HK-2 (cell line): ENCODE data around the gene NRCAM.

ENCODE experiments used
- DNase-seq: peaks from one replicate; pipeline ENCODE4 v3.0.0-alpha.2; 2018; ENCODE audit not compliant: unreplicated experiment

The NRCAM gene

DNA sequence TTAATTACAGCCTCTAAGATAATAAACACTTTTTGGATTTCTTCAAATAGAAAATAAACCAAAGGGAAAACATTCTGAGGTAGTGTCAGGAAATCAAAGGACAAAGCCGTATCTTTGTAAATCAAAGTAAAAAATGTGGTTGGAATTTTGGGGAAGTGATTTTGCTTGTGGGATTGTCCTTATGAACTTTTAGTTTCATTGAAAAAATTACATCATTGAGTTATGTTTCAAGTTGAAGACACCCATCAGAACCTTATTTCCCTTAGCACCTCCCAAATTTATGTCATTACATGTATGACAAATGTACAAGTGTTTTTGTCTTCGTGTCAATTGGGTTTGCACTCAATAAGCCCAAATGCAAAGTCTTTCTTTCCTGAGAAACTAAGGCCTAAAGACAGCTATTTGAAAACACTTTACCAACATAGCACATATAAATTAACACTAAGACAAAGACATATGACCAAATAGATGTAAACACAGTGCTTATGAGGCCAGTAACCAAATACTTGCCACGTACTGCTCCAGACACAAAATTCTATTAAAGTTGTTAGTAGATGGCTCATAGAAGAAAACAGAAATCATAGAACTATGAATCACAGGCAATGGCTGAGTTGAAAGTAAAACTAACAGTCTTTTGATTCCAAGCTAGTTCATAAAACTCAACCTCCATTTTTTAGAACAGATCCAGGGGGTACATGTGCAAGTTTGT lies 299.2 kb downstream of the NRCAM start:
- DNase-seq, result no peak

DNA sequence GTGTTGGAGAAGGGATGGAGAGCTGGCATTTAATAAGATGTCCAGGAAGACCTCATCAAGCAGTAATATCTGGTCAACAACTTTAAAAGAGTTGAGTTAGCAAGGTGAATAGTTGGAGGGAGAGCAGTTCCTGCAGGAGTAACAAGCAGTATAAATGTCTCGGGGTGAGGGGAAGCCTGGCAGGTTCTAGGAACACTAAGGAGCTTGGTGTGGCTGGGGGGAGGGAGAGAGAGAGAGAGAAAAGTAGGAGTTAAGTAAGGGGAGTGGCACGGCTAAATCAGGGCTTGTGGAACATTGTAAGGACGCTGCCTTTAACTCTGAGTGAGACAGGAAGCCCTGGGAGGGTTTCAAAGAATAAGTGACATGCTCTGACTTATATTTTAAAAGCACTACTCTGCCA lies 304.0 kb downstream of the NRCAM start:
- no peak for DNase-seq

DNA sequence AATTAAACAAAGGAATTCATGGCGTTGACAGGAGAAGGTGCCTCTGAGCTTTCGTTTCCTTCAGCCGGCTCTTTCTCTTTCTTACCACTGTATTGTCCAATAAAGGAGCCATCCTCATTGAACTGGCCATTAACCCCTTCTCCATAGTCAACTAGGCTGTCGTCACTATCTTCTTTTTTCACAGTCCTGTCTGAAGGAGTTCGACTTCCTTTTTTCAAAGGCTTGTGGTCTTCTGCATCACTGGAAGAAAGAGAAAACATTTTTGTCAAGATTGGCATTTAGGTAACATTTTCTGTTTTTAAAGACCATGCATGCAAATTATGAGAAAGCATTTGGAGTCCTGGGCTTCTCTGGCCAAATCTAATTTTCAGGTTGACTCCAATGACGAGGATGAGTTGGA lies 306.3 kb downstream of the NRCAM start:
- no peak for DNase-seq

DNA sequence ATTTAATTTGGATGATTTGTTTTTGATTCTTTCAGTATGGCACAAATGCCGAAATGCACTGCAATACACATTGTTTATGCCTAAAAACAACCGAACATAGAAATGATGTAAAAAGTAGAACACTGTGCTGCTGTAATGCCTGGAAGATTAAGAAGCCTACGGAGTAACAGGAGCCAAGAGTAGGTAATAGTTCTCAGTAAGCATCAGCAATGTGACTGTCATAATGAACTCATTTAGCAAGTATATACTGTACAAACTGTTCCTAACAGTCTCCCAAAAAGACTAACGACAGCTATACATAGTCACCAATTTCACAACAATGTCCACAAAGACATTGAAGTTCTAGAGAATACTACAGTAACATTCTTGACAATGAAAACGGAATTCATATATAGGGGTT lies 307.1 kb downstream of the NRCAM start:
- DNase-seq, result no peak

DNA sequence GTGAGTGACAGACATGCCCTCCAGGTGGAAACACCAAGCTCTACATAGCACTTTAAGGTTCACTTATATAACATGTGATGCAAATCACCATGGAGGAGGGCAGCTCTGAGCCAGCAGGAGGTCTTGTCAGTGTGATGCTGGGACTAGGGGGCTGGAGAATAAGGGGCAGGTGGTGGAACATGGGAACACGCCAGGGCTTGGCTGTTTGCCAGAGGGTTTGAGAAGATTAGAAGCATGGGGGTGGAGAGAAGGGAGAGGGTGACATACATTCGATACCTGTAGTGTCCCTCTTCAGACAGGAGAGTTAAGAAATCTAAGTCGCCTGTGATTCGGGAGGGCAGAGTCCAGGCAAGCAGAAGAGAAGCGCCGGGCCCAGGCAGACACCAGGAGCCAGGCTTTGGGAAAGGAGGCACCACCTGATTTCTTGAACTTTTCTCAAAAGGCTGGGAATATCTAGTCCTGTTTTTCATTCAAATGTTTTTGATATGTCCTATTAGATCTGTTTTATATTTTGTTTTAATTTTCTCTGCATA lies 309.1 kb downstream of the NRCAM start:
- DNase-seq, result no peak

DNA sequence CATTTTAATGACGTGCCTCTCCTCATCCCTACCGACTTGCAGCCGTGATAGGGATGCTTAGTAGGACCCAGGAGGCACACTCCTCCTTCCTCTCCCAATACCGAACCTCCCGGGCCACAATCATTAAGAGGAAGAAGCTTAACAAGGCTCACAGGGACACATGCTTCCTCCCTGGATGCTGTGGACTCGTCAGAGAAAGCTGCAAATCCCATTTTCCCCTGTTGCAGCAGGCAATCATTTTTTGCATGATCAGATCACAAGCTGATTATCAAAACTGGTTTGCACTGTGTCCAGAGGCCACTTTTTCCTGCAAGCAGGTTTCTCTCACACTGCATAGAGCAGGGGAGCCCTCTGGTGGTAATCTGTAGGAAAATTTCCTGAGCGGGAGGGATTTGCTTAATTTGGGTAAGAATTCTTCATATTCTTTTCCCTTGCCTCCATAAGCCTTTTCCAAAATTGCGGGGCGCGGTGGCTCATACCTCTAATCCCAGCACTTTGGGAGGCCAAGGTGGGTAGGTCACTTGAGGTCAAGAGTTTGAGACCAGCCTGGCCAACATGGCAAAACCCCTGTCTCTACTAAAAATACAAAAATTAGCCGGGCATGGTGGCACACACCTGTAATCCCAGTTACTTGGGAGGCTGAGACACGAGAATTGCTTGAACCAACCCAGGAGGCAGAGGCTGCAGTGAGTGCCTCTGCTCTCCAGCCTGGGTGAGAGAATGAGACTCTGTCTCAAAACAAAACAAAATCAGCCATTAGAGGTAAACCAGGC lies 310.0 kb downstream of the NRCAM start:
- DNase-seq, result peak; percentile 51

DNA sequence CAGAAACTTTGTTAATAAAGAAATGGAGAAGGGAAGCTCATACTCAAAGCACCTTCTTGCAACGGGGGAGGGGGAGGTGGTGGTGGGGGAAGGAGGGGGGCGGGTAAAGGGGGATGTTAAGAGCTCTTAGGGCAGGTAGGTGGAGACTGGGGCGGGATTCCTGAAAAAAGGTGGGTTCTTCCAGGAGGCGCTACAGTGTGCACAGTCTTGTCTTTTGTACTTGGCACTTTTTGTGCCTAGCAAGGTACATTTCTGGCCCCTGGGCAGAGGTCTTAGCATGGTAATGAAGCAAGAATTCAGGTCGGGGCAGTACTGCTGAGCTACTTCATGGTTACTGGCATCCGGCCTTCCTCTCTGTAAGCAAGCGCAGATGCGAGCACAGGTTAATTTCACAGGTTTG lies 310.8 kb downstream of the NRCAM start:
- no peak for DNase-seq

DNA sequence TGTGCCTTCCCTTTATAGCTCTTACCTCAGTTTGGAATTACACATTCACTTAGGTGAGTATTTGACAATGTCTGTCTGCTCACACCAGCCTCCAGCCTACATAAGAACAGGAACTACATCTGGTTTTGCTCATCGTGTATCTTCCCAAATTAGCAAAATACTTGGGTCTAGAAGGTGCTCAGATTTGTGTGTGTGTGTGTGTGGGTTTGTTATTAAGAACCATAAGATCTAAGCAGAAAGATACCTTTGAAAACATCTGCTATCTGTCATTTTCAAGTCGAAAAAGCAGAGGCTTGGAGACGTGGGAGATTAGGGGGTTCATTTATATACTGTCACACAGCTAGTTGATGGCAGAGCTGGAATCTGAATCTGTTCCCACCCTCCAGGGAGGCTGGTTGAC lies 311.3 kb downstream of the NRCAM start:
- no peak for DNase-seq

DNA sequence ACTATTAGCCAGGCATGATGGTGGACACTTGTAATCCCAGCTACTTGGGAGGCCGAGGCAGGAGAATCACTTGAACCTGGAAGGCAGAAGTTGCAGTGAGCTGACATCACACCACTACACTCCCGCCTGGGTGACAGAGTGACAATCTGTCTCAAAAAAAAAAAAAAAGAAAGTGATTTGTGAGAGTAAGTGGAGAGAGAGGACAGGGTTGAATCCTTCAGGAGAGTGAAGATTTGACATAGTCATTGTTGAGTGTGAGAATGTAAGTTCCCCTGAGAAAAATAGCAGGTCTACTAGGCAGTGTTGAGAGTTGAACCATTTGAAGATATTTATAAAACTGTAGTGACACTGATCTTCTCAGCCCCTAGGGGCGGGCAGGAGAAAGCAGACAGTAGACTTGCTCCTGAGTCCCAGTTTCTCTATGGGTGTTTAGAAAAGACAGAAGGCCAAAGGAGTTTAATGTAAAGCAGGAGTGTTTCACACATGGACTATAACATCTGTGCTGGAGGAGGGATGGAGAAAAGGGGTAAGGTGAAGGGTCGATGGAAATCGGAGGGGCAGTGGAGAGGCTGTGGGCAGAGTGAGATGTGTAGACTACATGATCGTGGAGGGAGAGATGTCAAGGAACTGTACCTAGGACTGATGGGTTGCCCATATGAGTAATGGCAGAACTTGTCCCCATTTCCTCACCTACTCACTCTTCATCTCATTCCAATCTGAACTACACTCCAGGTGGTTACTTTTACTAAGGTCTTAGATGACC lies 312.4 kb downstream of the NRCAM start:
- no peak for DNase-seq

DNA sequence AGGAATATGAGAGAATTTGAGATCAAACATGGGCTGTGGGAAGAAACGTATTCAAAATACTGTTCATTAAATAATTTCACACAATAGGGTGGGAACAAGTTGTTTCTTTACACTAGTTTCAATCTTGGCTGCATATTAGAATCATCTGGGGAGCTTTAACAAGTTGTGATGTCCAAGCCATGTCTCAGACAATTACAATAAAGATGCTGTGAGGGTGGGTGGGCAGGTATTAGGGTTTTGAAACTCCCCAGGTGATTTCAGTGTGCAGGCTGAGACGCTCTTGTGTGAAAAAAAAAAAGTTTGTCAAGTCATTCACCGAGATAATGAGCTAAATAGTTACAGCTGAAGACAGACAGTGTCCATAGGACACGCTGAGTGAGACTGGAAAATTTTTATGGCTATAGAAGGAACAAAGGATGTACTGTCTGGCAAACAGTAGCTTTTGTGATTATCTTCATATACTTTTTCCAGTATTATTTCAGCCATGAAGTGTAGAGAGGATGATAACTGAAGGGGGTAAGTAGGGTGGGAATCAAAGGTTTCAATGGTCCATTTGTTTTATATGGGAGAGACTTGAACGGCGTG lies 313.5 kb downstream of the NRCAM start:
- DNase-seq, result no peak

DNA sequence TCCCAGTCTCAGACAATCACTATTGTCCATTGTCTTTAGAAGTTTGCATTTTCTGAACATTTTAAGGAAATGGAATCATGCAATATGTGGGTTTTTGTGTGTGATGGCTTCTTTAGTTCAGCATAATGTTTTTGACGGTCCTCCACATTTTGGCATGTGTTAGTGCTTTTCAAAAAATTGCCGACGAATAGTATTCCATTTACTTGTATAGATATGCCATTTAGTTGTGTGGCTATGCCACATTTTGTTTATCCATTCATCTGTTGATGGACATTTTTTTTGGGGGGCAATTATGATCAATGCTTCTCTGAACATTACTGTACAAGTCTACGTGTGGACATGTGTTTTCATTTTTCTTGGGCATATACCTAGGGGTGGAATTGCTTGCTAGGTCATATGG lies 314.1 kb downstream of the NRCAM start:
- no peak for DNase-seq

DNA sequence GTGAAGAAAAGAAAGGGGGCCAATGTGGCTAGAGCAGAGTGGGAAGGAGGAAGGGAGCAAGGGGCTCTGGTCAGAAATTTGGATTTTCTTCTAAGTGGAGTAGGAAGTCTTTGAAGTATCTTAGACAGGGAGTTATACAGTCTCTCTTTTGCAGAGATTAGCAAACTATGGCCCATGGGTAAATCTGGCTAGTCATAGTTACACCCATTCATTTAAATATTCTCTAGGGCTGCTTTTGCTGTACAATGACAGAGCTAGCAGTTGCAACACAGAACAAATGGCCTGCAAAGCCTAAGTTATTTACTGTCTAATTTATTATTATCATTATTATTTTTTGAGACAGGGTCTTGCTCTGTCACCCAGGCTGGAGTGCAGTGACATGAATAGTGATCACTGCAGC lies 315.6 kb downstream of the NRCAM start:
- DNase-seq, result no peak

DNA sequence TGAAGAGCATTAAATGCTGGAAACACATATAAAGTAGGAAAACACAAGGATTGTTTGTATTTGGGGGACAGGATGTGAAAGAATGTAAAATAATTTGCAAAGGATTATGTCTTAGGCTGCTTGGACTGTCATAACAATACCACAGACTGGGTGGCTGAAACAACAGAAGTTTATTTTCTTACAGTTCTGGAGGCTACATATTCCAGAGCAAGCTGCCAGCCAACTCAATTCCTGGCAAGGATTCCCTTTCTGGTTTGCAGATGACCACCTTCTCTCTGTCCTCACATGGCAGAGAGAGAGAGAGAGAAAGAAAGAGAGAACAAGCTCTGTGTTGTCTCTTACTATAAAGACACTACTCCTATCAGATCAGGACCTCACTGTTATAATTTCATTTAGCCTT lies 317.3 kb downstream of the NRCAM start:
- DNase-seq, result no peak

DNA sequence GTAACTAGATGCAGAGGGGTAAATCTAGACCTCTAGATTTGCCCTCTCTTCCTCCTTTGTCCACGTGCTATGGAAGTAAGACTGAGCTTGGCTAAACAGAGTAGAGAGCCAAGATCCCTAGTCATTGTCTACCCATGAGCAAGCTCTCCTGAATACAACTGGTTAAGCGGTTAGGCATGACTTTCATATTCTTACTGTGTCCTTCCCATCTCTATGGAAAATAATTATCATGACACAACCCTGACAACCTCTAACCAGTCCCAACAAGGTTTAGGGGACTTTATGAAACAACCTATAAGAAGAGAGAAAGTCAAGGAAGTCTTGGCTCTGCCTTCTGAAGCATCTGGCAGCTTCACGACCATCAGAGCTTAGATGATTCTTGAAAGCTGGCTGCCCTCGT lies 318.2 kb downstream of the NRCAM start:
- no peak for DNase-seq

DNA sequence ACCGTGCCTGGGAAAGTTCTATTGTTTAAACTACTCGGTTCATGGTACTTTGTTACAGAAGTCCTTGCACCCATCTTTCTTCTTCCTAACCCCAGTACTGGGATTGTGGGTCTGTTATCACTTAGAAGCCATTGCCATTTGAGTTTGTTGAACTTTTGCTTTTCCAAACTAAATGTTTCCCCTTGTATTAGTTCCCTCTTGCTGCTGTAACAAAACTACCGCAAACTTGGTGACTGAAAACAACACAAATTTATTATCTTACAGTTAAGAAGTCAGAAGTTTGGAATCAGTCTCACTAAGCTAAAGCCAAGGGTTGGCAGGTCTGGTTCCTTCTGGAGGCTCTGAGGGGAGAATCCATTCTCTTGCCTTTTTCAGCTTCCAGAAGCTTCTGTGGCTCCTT lies 319.2 kb downstream of the NRCAM start:
- DNase-seq, result no peak

DNA sequence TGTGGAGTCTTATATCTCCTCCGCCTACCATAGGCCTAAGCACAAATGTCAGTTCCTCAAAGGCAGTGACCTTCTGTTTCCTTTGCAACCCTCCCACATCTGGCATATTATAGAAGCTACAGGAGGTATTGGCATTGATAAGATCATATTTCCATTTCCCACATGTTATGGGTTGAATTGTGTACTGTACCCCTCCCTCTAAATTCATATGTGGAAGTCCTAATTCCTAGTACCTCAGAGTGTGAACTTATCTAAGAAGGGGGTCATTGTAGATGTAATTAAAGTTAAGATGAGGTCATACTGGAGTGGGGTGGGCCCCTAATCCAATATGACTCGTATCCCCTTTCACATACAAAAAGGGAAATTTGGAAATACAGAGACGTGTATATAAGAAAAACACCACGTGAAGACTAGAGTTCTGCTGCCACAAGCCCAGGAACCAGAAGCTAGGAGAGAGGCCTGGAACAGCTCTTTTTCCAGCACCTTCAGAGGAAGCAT lies 320.0 kb downstream of the NRCAM start:
- DNase-seq, result no peak

DNA sequence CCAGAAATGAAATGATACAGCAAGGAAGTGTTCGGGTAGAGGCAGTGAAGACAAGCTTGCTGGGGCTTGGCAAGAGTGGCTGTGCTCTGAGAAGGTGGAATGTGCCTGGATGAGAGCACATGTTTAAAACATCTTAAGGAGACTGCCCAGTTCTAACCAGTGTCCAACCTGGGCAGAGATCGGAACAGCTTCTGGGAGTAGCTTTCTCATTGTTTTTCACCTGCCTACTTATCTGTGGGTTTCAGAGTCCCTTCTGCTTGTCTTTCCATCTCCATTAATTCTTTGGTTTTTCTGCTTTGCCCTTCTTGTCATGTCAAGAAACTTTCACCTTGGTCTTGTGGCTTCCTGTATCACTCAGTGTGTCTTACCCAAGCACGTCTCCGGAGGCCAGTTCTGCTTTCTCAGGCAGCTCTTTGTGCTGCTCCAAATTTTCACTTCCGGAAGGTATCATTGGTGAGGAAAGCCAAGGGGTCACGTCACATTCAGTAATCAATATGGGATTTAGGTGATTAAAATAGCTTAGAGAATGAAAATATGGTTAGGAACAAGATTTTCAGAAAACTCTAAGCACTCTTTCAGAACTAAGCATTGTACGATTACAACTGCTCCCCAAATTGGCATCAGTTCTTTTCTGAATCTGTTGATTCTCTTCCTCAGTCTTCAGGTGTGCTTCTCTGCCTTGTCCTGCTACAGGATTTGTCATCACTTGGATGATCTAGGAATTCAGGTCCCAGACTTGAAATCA lies 320.6 kb downstream of the NRCAM start:
- no peak for DNase-seq

DNA sequence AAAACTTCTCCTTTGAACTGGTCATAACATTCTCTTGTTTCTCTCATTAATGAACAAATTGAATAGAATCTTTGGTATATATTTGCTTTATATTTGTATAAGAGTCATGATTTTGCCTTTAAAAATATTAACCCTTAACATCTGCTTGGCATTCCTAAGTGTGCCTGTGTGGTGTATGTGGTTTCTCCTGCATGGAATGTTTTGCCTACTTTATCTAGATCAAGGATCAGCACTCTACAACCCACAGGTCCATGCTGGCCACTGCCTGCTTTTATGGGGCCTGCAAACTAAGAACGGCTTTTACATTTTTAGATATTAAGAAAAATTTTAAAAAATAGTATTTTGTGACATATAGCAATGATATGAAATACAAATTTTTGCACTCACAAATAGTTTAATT lies 321.8 kb downstream of the NRCAM start:
- no peak for DNase-seq

DNA sequence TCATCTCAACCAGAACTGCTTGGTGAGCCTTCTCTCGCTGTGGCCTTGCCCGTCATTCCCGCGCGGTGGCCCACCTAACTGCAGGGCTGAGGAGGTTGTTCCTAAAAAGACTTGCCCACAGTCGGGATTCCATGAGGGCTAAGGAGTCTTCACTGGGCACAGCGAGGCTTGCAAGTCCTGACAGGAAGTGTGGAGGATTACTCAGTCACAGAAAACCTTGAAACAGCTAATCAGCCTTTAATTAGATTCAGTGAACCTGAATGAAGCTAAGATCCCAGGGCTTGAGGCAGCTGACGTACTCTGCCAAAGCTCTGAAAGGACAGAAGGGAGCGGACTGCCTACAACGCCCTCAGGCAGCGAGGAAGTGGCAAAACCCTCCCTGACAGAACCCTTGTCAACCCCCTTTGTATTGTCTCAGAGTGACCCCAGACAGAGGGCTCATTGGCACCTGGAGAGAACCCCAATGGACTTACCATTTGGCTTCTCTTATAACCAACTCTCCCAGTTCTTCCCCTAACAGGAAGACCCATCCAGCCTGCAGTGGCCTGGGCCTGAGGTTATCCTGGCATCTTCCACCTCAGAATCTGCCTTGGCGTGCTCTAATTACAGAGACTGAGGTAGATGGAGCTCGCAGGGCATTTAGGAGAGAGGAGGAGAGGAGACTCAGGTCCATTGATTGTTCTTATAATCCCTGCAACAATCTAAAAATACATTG lies 323.5 kb downstream of the NRCAM start:
- DNase-seq, result no peak

DNA sequence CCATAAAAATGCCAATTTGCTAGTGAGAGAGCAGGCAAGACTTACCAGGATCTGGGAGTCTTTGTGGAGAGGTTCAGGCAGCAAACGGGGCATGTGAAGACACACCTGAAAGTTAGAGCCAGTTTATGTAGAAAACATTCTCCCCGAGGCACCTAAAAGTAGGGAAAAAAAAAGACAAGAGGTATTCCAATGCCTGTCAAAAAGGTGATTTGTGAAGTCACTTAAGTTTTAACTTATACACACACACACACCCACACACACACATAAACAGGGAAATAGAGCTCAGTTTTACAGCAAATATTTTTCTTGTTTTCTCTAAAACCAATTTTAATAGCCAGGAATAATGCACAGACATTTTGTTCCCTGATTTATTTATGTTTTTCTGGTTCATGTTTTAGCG lies 326.0 kb downstream of the NRCAM start, which contains the start of gene LAMB4:
Gene LAMB4 (minus strand): TSS at position 101 of the 400 bp plus-strand sequence. CDS start 7,197 bp downstream, outside the sequence.
- no peak for DNase-seq
